ENCODE measurements around the gene PAFAH1B2. TPM values are rescaled to one million over a fixed set of nuclear protein-coding genes. Genes with fewer than 3 reads are reported as not detected.
"Not testable (repeated sequence)": the region's sequence is repeated elsewhere in the genome, so short reads cannot be mapped to it uniquely, and the experiment has no call there.

Gene PAFAH1B2
- polyA plus RNA-seq, 10 donors: 40.7 to 57.2 (median 48.9) TPM

GRCh38 chr11:117201658-117202305, 57.7 kb downstream of the PAFAH1B2 start:
- DNase-seq: no peak

GRCh38 chr11:117202386-117203068, 58.4 kb downstream of the PAFAH1B2 start:
- DNase-seq: no peak

- DNase-seq: no peak
Measured at GRCh38 chr11:117203069-117203407, 59.0 kb downstream of the PAFAH1B2 start.

GRCh38 chr11:117204283-117205080, 60.4 kb downstream of the PAFAH1B2 start:
- no peak for DNase-seq

GRCh38 chr11:117205211-117205818, 61.2 kb downstream of the PAFAH1B2 start:
- DNase-seq: no peak

GRCh38 chr11:117206111-117206510, 62.0 kb downstream of the PAFAH1B2 start:
- not testable (repeated sequence) for DNase-seq

- DNase-seq: not testable (repeated sequence)
Measured at GRCh38 chr11:117206859-117207258, 62.8 kb downstream of the PAFAH1B2 start.

GRCh38 chr11:117207481-117207880, 63.4 kb downstream of the PAFAH1B2 start:
- not testable (repeated sequence) for DNase-seq

- not testable (repeated sequence) for DNase-seq
Measured at GRCh38 chr11:117208710-117209109, 64.6 kb downstream of the PAFAH1B2 start.

- DNase-seq: not testable (repeated sequence)
Measured at GRCh38 chr11:117209351-117210125, 65.5 kb downstream of the PAFAH1B2 start.

GRCh38 chr11:117210620-117211019, 66.5 kb downstream of the PAFAH1B2 start:
- no peak for DNase-seq

GRCh38 chr11:117212697-117213355, 68.7 kb downstream of the PAFAH1B2 start:
- DNase-seq: no peak

GRCh38 chr11:117214404-117215110, 70.5 kb downstream of the PAFAH1B2 start:
- no peak for DNase-seq

GRCh38 chr11:117217141-117218084, 73.3 kb downstream of the PAFAH1B2 start:
- DNase-seq: peak in 1 of 3 donors; percentile 22

GRCh38 chr11:117218133-117218915, 74.2 kb downstream of the PAFAH1B2 start:
- no peak for DNase-seq

- no peak for DNase-seq
Measured at GRCh38 chr11:117219001-117219400, 74.9 kb downstream of the PAFAH1B2 start.

- DNase-seq: no peak
Measured at GRCh38 chr11:117219455-117219854, 75.4 kb downstream of the PAFAH1B2 start.

GRCh38 chr11:117219995-117220394, 75.9 kb downstream of the PAFAH1B2 start:
- no peak for DNase-seq

All from muscle of back (tissue), 11 donors.